Mesodermal cell (in vitro differentiated cells): ENCODE data around the gene XRCC5.

Experiments used
- H3K27ac ChIP-seq: 2 replicates; pipeline ENCODE4 v1.7.0; 2013; ENCODE audit warnings: mild to moderate bottlenecking, low read depth, low read length, moderate library complexity; ENCODE audit not compliant: severe bottlenecking
- H3K36me3 ChIP-seq: 2 replicates; pipeline ENCODE4 v1.7.1; 2013; ENCODE audit warnings: mild to moderate bottlenecking, low read length, moderate library complexity; ENCODE audit not compliant: control insufficient read depth, insufficient read depth
- H3K4me1 ChIP-seq: one replicate; pipeline ENCODE4 v1.7.1; 2013; ENCODE audit warnings: mild to moderate bottlenecking, low read length; ENCODE audit not compliant: insufficient read depth, control insufficient read depth, poor library complexity, severe bottlenecking
- H3K4me3 ChIP-seq: 2 replicates; pipeline ENCODE4 v1.7.0; 2013; ENCODE audit warnings: low read length, control low read depth, mild to moderate bottlenecking; ENCODE audit not compliant: insufficient read depth, poor library complexity, severe bottlenecking; ENCODE audit errors: extremely low read depth
- H3K9me3 ChIP-seq: 2 replicates; pipeline ENCODE4 v1.7.1; 2013; ENCODE audit warnings: mild to moderate bottlenecking, low read length, moderate library complexity; ENCODE audit not compliant: control insufficient read depth
- WGBS, 2 experiments: methylation state at CpG; one replicate each; pipeline ENCODE4 v1.1.5; 2013; ENCODE audit warnings: missing lambda C conversion rate in 2 of 2; ENCODE audit not compliant: insufficient coverage in 2 of 2; 5-methylcytosine and 5-hydroxymethylcytosine counted together

XRCC5 gene

GRCh38 chr2:216159144-216159543 is 50.0 kb downstream of the XRCC5 start:
- H3K36me3 ChIP-seq: peaks cover 93% of the 10 kb centered on the region
- no peak overlapping the region for H3K4me3 ChIP-seq
- 80% methylated on average over 2 of the region's 2 CpGs; no CpG with 5 or more reads in 1 of the 2 experiments for WGBS, 2 experiments
- no peak overlapping the region for H3K27ac ChIP-seq
- H3K4me1 ChIP-seq: no peaks in the 10 kb centered on the region
- no peaks in the 10 kb centered on the region for H3K9me3 ChIP-seq

GRCh38 chr2:216159646-216160045 is 50.5 kb downstream of the XRCC5 start:
- Histone ChIP-seq H3K36me3 (peaks cover 93% of the 10 kb centered on the region), H3K27ac (no peak overlapping the region), H3K9me3 (no peaks in the 10 kb centered on the region), H3K4me3 (no peak overlapping the region), H3K4me1 (no peaks in the 10 kb centered on the region)
- WGBS, 2 experiments: no CpG with 5 or more reads among the region's 1 CpG

GRCh38 chr2:216160786-216161185 is 51.6 kb downstream of the XRCC5 start:
- no peaks in the 10 kb centered on the region for H3K4me1 ChIP-seq
- H3K36me3 ChIP-seq: peaks cover 93% of the 10 kb centered on the region
- H3K27ac ChIP-seq: no peak overlapping the region
- H3K9me3 ChIP-seq: no peaks in the 10 kb centered on the region
- 84 to 100% methylated on average over 3 of the region's 4 CpGs for WGBS, 2 experiments
- no peak overlapping the region for H3K4me3 ChIP-seq

- 91 to 94% methylated on average over 2 to 3 of the region's 4 CpGs for WGBS, 2 experiments
- Histone ChIP-seq H3K27ac (no peak overlapping the region), H3K4me1 (no peaks in the 10 kb centered on the region), H3K36me3 (peaks cover 93% of the 10 kb centered on the region), H3K9me3 (no peaks in the 10 kb centered on the region), H3K4me3 (no peak overlapping the region)
Measured at GRCh38 chr2:216161967-216162366, 52.8 kb downstream of the XRCC5 start.

GRCh38 chr2:216163518-216163917 is 54.4 kb downstream of the XRCC5 start:
- H3K36me3 ChIP-seq: peaks cover 95% of the 10 kb centered on the region
- WGBS, 2 experiments: 96 to 100% methylated on average over 3 to 4 of the region's 4 CpGs
- H3K4me3 ChIP-seq: no peak overlapping the region
- H3K4me1 ChIP-seq: no peaks in the 10 kb centered on the region
- H3K9me3 ChIP-seq: no peaks in the 10 kb centered on the region
- H3K27ac ChIP-seq: no peak overlapping the region

- Histone ChIP-seq H3K36me3 (peaks cover 99% of the 10 kb centered on the region), H3K27ac (no peak overlapping the region), H3K9me3 (no peaks in the 10 kb centered on the region), H3K4me1 (no peaks in the 10 kb centered on the region), H3K4me3 (no peak overlapping the region)
- WGBS, 2 experiments: 89 to 94% methylated on average over 3 to 4 of the region's 5 CpGs
Measured at GRCh38 chr2:216164087-216164486, 54.9 kb downstream of the XRCC5 start.

- 86% methylated on average over 1 of the region's 4 CpGs; no CpG with 5 or more reads in 1 of the 2 experiments for WGBS, 2 experiments
- H3K4me1 ChIP-seq: no peaks in the 10 kb centered on the region
- H3K4me3 ChIP-seq: no peak overlapping the region
- no peak overlapping the region for H3K27ac ChIP-seq
- H3K36me3 ChIP-seq: peaks cover 99% of the 10 kb centered on the region
- no peaks in the 10 kb centered on the region for H3K9me3 ChIP-seq
Measured at GRCh38 chr2:216164576-216164975, 55.4 kb downstream of the XRCC5 start.

GRCh38 chr2:216165711-216166110 is 56.6 kb downstream of the XRCC5 start:
- Histone ChIP-seq H3K4me3 (no peak overlapping the region), H3K27ac (no peak overlapping the region), H3K9me3 (no peaks in the 10 kb centered on the region), H3K36me3 (peaks cover 98% of the 10 kb centered on the region), H3K4me1 (no peaks in the 10 kb centered on the region)
- WGBS, 2 experiments: no CpG with 5 or more reads among the region's 4 CpGs

GRCh38 chr2:216169087-216169486 is 59.9 kb downstream of the XRCC5 start:
- Histone ChIP-seq H3K36me3 (peaks cover 92% of the 10 kb centered on the region), H3K9me3 (no peaks in the 10 kb centered on the region)
- 96% methylated on average over 3 of the region's 3 CpGs; no CpG with 5 or more reads in 1 of the 2 experiments for WGBS, 2 experiments

GRCh38 chr2:216170076-216170763 is 61.1 kb downstream of the XRCC5 start:
- Histone ChIP-seq H3K27ac (no peak overlapping the region), H3K4me3 (no peak overlapping the region), H3K36me3 (peaks cover 92% of the 10 kb centered on the region), H3K9me3 (no peaks in the 10 kb centered on the region), H3K4me1 (no peaks in the 10 kb centered on the region)
- WGBS, 2 experiments: 86 to 100% methylated on average over 2 to 3 of the region's 4 CpGs

More at GRCh38 chr2:216169087-216169486, 59.9 kb downstream of the XRCC5 start:
- Histone ChIP-seq H3K27ac (no peak overlapping the region), H3K4me3 (no peak overlapping the region), H3K4me1 (no peaks in the 10 kb centered on the region)

- Histone ChIP-seq H3K36me3 (peaks cover 92% of the 10 kb centered on the region), H3K4me3 (no peak overlapping the region), H3K4me1 (no peaks in the 10 kb centered on the region), H3K9me3 (no peaks in the 10 kb centered on the region), H3K27ac (no peak overlapping the region)
- WGBS, 2 experiments: 92 to 95% methylated on average over 2 to 3 of the region's 3 CpGs
Measured at GRCh38 chr2:216171011-216171410, 61.9 kb downstream of the XRCC5 start.
